Posterior vena cava (tissue), 2 donors: ENCODE data around the gene MS4A15. TPM values are rescaled to one million over a fixed set of nuclear protein-coding genes. Genes with fewer than 3 reads are reported as not detected.
A peak's percentile ranks its signal among the peaks of the same experiment; 100 is the strongest.
"Not testable (repeated sequence)": the region's sequence is repeated elsewhere in the genome, so short reads cannot be mapped to it uniquely, and the experiment has no call there.

Experiments
- DNase-seq: peaks from one replicate; pipeline ENCODE4 v3.0.0-alpha.2; 2020; ENCODE audit warnings: low spot score
- intact Hi-C, 2 donors: fragments of 100-400 bp; cut with DNase I; formaldehyde crosslinking; loops; one replicate each; pipeline versions ENCODE4 v1.14.1 to v1.14.2; 2022 to 2023
- total RNA-seq, 2 donors: library from RNA; stranded (reverse); fragmentation: NEBNext Ultra II Directional; extraction: Animal tissue kit (Norgen Biotek cat#: 25700); gene quantifications; one replicate each; pipeline ENCODE4 v1.2.1, GENCODE V29; 2021
- donor health status: DM: yes; HTN: yes; CAD: no.
- donor health status: DM: yes; HTN: yes; CAD: no.

Gene MS4A15
- total RNA-seq, 2 donors from 2014 or later: not detected

GRCh38 chr11:60748821-60749220 is 7.8 kb upstream of the MS4A15 start:
- intact Hi-C loops: no loop called here
- no peak for DNase-seq

GRCh38 chr11:60750911-60751310 is 5.8 kb upstream of the MS4A15 start:
- no peak for DNase-seq
- intact Hi-C loops: no loop called here

- intact Hi-C loops: no loop called here
- DNase-seq: no peak
Measured at GRCh38 chr11:60753309-60753708, 3.4 kb upstream of the MS4A15 start.

DNA sequence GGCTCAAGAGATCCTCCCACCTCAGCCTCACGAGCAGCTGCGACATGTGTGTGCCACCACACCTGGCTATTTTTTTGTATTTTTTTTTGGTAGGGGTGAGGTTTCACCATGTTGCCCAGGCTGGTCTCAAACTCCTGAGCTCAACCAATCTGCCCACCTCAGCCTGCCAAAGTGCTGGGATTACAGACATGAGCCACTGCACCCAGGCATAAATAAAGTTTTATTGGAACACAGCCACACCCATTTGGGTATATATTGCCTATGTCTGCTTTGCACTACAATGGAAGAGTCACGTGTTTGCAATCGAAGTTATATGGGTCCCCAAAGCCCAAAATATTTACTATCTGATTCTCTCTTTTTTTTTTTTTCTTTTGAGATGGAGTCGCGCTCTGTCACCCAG is 1.8 kb upstream of the MS4A15 start:
- DNase-seq: no peak
- intact Hi-C loops: no loop called here

DNA sequence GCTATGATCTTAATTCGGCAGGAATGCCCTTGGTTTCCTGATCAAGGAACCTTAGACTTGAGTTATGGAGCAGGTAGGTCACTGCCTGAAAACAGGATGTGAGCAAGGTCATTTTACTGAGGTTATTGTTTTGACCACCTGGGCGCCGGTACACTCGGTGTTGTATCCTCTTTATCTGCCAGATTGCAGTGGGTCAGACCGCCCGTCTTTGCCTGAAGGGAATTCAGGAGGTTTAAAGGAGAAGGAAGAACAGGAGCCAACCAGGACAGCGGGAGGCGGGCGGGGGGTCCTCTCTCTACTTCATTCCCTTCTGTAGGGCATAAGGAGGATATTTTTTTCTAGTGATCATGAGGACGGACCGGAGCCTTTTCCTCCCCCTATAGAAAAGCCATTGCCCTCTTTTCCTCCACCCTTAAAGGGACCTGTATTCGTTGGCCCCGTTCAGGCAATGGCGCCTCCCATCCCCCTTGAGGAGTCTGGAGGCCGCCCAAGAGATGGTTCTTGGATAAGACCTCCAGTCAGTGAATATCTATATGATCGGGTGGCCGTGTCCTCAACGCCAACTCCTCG is 649 bp downstream of the MS4A15 start:
- no peak for DNase-seq
- intact Hi-C loops: no loop called here

DNA sequence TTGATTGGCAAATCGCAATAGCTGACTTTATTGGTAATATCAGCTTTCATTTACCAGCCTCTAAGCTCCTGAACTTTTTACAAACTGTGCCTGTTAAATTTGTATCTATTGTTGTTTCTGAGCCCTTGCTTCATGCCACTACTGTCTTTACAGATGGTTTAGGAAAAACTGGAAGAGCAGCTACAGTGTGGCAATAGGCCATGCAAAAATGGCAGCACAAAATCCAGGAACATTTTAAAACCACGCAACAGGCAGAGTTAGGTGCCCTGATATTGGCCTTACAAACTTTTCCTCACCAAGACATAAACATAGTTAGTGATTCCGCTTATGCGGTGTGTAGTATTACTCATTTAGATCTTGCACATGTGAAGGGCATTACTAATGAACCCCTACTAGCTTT is 2.0 kb downstream of the MS4A15 start:
- DNase-seq, intact Hi-C loops: not testable (repeated sequence)

- intact Hi-C loops, DNase-seq: not testable (repeated sequence)
Measured at GRCh38 chr11:60759438-60760225, 3.0 kb downstream of the MS4A15 start.

- DNase-seq: no peak
- intact Hi-C loops: no loop called here
Measured at GRCh38 chr11:60761436-60762190, 4.9 kb downstream of the MS4A15 start.

DNA sequence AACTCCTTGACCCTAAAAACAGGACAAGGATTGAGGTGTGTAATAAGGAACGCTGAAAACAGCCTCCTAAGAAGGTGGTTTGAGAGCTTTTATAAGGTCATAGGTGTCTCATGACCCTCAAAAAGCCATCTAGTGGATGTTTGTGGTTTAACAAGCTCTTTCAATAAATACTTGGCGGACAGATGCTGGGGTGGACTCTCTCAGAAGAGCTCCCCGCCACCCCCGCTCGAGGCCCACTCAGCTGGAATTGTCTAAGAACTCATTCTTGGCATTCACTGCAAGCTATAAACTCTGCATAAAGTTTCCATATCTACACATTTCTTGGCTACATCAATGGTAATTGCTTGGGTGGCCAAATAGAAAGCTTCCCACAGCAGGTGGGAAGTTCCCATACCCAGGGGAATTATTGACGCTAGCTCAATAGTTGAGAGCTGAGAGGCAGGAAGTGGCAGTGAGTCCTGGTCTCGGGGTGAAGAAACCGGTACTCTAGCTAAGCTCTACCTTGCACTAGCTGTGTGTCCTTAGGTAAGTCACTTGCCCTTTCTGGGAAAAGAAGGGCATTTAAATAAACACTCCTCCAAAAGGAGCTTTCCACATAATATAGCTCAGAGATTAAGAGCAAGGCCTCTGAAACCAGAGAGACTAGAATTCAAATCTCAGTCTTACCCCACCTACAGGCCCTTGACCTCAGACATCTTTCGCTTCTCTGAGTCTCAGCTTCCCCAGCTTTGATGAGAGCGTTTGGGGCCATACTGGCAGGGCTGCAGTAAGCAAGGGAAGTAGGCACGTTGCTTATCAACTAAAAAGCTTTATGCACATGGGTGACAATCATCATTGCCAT is 6.4 kb downstream of the MS4A15 start:
- intact Hi-C loops: no loop called here
- DNase-seq: peak; percentile 65

DNA sequence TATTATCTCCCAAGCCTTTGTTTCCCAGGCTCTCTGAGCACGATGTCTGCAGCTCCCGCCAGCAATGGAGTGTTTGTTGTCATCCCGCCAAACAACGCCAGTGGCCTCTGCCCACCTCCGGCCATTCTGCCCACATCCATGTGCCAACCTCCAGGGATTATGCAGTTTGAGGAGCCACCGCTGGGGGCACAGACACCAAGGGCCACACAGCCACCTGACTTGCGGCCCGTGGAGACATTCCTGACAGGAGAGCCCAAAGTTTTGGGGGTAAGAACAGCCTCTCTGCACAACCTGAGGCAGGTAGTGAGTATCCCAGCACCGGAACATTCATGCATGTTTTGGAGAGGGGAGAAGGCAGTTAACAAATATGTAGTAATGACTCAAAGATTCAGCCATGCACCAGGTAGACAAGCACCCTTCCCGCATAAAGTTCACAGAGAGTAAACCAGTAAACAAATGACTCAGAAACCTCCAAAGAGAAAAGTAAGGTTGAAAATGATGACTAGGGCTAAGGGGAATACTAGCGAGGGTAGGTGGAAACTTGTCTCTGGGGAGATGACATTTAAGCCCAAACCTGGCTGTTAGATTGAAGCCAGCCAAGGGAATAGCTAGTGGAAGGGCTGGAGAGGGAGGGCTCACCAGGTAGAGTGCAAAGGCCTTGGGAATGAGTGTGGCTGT is 7.2 kb downstream of the MS4A15 start:
- peak; percentile 35 for DNase-seq

GRCh38 chr11:60764879-60765278 is 8.2 kb downstream of the MS4A15 start:
- intact Hi-C loops: no loop called here
- DNase-seq: no peak

More for the DNA sequence above, 7.2 kb downstream of the MS4A15 start:
- intact Hi-C loops: no loop called here

DNA sequence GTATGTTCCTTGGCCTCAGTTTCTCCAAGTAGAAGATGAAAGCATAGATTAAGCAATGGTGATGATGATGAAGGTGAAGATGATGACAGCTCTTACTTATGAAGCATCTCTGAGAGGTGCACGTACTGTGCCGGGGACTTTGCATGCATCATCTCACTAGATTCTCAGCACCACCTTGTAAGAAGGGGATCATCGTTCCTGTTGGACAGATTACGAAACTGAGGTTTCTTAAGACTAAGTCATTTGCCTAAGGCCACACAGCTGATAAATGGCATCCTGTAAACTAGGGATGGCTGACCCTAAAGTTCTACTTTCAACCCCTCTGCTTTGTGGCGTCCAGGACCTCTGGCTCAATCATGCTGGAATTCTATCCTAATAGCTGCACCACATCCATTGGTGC is 8.7 kb downstream of the MS4A15 start:
- intact Hi-C loops: no loop called here
- DNase-seq: no peak

- peak; percentile 14 for DNase-seq
- intact Hi-C loops: no loop called here
Measured at GRCh38 chr11:60766547-60766946, 9.9 kb downstream of the MS4A15 start.

DNA sequence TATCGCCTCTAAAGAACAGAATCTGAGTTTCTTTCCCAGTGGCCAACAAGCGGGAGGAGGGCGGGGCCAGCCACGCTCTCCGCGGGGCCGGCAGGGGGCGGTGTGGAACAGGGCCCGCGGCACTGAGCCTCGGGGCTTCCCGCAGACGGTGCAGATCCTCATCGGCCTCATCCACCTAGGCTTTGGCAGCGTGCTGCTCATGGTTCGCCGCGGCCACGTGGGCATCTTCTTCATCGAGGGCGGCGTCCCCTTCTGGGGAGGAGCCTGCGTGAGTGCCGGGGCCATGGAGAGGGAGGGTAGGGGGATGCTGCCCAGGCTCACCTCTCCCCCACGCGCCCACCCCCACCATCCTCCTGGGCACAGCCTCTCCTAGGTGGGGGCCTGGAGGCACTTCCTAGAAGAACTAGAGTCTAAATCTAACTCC is 10.7 kb downstream of the MS4A15 start:
- DNase-seq: peak; percentile 67
- intact Hi-C loops: no loop called here

GRCh38 chr11:60768202-60768601 is 11.5 kb downstream of the MS4A15 start:
- DNase-seq: peak; percentile 20
- intact Hi-C loops: no loop called here

GRCh38 chr11:60769273-60769672 is 12.6 kb downstream of the MS4A15 start:
- DNase-seq: peak; percentile 44
- intact Hi-C loops: no loop called here

GRCh38 chr11:60769811-60770210 is 13.1 kb downstream of the MS4A15 start:
- DNase-seq: peak; percentile 73
- intact Hi-C loops: no loop called here

DNA sequence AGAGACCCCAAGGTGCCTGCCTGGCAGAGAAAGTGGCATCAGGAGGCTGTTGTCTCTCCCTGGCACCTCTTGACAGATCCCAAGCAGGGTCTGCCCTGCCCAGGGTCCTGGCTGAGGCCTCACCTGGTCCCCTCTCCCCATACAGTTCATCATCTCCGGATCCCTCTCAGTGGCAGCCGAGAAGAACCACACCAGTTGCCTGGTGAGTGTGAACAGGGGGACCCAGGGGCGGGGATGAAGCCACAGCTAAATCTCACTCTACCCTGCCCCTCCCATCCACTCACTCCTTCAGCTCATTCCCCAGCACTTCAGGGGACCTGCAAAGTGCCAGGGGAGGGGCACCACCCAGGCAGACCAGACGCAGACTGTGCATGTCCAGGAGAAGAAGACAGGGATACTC is 14.5 kb downstream of the MS4A15 start:
- peak; percentile 42 for DNase-seq
- intact Hi-C loops: no loop called here
